ENCODE measurements around the gene KCNJ14. TPM values are rescaled to one million over a fixed set of nuclear protein-coding genes. Genes with fewer than 3 reads are reported as not detected.

Gene KCNJ14
- total RNA-seq, 6 experiments from 2014 or later = 0.22 to 0.44 (median 0.31) TPM

GRCh38 chr19:48499316-48500090 lies 44.1 kb downstream of the KCNJ14 start:
- no peak for DNase-seq
- H3K27ac ChIP-seq = no peak overlapping the region
- no peaks in the 10 kb centered on the region for H3K9me3 ChIP-seq
- no peaks in the 10 kb centered on the region for H3K36me3 ChIP-seq
- intact Hi-C loops (cut with DNase I) = loop anchor here (10.0 kb wide), 3 partner anchors 75 to 105 kb away; partner anchors contain the start of gene SPACA4 (in 1 of the 2)
- WGBS (ENCODE audit: insufficient coverage, low coverage, low lambda C conversion rate, missing lambda C conversion rate) = 30% methylated on average over 16 of the region's 44 CpGs
- ATAC-seq = no peak
- no peaks in the 10 kb centered on the region for H3K27me3 ChIP-seq
- TF ChIP-seq CTCF (IDR thresholded peaks at IDR 0.05) = no peak
- no peak for TF ChIP-seq POLR2A (IDR thresholded peaks at IDR 0.05)
- no peaks in the 10 kb centered on the region for H3K4me1 ChIP-seq
- no peak overlapping the region for H3K4me3 ChIP-seq

- no peaks in the 10 kb centered on the region for H3K36me3 ChIP-seq
- no peaks in the 10 kb centered on the region for H3K9me3 ChIP-seq
- no peak overlapping the region for H3K4me3 ChIP-seq
- no peaks in the 10 kb centered on the region for H3K4me1 ChIP-seq
- H3K27me3 ChIP-seq = no peaks in the 10 kb centered on the region
- H3K27ac ChIP-seq = no peak overlapping the region
- WGBS (ENCODE audit: insufficient coverage, low coverage, low lambda C conversion rate, missing lambda C conversion rate) = 50% methylated on average over 15 of the region's 32 CpGs
- no peak for TF ChIP-seq POLR2A (IDR thresholded peaks at IDR 0.05)
- no peak for TF ChIP-seq CTCF (IDR thresholded peaks at IDR 0.05)
- ATAC-seq = no peak
- intact Hi-C loops (cut with DNase I) = loop anchor here in 1 of 2 donors (10.0 kb wide), 1 partner anchor 104 kb away; the partner anchor contains the start of gene SPACA4
- DNase-seq = no peak
Observed at GRCh38 chr19:48500830-48501493, 45.6 kb downstream of the KCNJ14 start.

- Histone ChIP-seq H3K27ac (no peak overlapping the region), H3K27me3 (no peaks in the 10 kb centered on the region), H3K4me1 (no peaks in the 10 kb centered on the region), H3K36me3 (no peaks in the 10 kb centered on the region), H3K4me3 (no peak overlapping the region), H3K9me3 (no peaks in the 10 kb centered on the region)
- DNase-seq = peak in 2 of 3 donors; percentile 43 to 65
- TF ChIP-seq CTCF (IDR thresholded peaks at IDR 0.05) (no peak), POLR2A (IDR thresholded peaks at IDR 0.05) (no peak)
- intact Hi-C loops (cut with DNase I) = loop anchor here in 1 of 2 donors (10.0 kb wide), 1 partner anchor 103 kb away; the partner anchor contains the start of gene SPACA4
- ATAC-seq = peak; percentile 57 to 71 (median 66)
- 6% methylated on average over 9 of the region's 20 CpGs for WGBS (ENCODE audit: insufficient coverage, low coverage, low lambda C conversion rate, missing lambda C conversion rate)
Observed at GRCh38 chr19:48501494-48502349, 46.3 kb downstream of the KCNJ14 start.

- Histone ChIP-seq H3K4me3 (no peak overlapping the region), H3K27ac (no peak overlapping the region), H3K36me3 (no peaks in the 10 kb centered on the region), H3K27me3 (no peaks in the 10 kb centered on the region), H3K9me3 (no peaks in the 10 kb centered on the region), H3K4me1 (no peaks in the 10 kb centered on the region)
- ATAC-seq (no peak), DNase-seq (peak in 1 of 3 donors; percentile 75)
- TF ChIP-seq POLR2A (IDR thresholded peaks at IDR 0.05) (no peak), CTCF (IDR thresholded peaks at IDR 0.05) (no peak)
- 7% methylated on average over 12 of the region's 27 CpGs for WGBS (ENCODE audit: insufficient coverage, low coverage, low lambda C conversion rate, missing lambda C conversion rate)
- intact Hi-C loops (cut with DNase I) = loop anchor here in 1 of 2 donors (10.0 kb wide), 1 partner anchor 102 kb away; the partner anchor contains the start of gene SPACA4
Observed at GRCh38 chr19:48502350-48503018, 47.1 kb downstream of the KCNJ14 start.
